ENCODE results near the gene NAPSA. TPM values are rescaled to one million over a fixed set of nuclear protein-coding genes. Genes with fewer than 3 reads are reported as not detected.

Gene NAPSA
- total RNA-seq, 2 donors from 2014 or later, result 1.8 to 2.3 TPM

DNA sequence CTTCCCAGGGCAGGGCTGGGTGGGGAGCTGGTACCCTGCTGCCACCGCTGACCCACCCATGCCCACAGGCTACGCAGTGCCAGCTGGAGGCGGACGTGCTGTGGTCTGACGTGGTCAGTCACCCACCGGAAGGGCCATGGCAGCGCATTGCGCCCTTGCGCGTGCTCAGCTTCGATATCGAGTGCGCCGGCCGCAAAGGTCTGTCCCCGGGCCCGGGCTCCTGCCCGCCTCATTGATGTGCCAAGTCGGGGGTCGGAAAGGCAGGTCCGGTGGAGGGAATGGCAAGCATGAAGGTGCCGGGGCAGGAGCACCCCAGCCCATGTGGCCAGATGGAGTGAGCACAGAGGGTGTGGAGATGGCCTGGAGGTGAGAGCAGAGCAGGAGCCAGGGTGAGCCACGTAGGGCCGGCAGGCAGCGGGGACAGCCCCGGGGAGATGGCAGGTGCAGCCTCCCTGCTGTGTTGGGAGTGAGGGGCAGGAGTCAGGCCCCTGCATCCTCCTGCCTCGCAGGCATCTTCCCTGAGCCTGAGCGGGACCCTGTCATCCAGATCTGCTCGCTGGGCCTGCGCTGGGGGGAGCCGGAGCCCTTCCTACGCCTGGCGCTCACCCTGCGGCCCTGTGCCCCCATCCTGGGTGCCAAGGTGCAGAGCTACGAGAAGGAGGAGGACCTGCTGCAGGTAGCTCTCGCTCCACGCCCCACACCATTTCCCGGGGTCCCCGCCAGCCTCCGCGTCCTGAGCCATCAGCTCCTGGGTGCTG, 37.3 kb upstream of the NAPSA start:
- intact Hi-C loops (cut with DNase I), result no loop called here
- Histone ChIP-seq H3K9me3 (no peaks in the 10 kb centered on the region), H3K4me1 (no peaks in the 10 kb centered on the region), H3K27ac (no peak overlapping the region), H3K27me3 (no peaks in the 10 kb centered on the region), H3K36me3 (replicated peaks in 1 of 2; ENCODE audit: insufficient read depth in 1 of 2, low read depth in 2 of 2) (no peaks in the 10 kb centered on the region), H3K4me3 (no peak overlapping the region)
- 93 to 96% methylated on average over 8 to 40 of the region's 41 CpGs for WGBS, 2 donors
- DNase-seq (no peak), ATAC-seq (peak; percentile 33)
- TF ChIP-seq, protein P1, sequence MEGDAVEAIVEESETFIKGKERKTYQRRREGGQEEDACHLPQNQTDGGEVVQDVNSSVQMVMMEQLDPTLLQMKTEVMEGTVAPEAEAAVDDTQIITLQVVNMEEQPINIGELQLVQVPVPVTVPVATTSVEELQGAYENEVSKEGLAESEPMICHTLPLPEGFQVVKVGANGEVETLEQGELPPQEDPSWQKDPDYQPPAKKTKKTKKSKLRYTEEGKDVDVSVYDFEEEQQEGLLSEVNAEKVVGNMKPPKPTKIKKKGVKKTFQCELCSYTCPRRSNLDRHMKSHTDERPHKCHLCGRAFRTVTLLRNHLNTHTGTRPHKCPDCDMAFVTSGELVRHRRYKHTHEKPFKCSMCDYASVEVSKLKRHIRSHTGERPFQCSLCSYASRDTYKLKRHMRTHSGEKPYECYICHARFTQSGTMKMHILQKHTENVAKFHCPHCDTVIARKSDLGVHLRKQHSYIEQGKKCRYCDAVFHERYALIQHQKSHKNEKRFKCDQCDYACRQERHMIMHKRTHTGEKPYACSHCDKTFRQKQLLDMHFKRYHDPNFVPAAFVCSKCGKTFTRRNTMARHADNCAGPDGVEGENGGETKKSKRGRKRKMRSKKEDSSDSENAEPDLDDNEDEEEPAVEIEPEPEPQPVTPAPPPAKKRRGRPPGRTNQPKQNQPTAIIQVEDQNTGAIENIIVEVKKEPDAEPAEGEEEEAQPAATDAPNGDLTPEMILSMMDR (IDR thresholded peaks at IDR 0.05), result no peak
- TF ChIP-seq POLR2A (IDR thresholded peaks at IDR 0.05), result no peak

GRCh38 chr19:50401605-50402450, 36.4 kb upstream of the NAPSA start:
- intact Hi-C loops (cut with DNase I), result no loop called here

GRCh38 chr19:50399368-50399745, 33.9 kb upstream of the NAPSA start:
- no peak overlapping the region for H3K4me3 ChIP-seq
- H3K9me3 ChIP-seq, result no peaks in the 10 kb centered on the region
- intact Hi-C loops (cut with DNase I), result no loop called here
- H3K4me1 ChIP-seq, result no peaks in the 10 kb centered on the region
- ATAC-seq, result no peak
- H3K27ac ChIP-seq, result no peak overlapping the region
- H3K27me3 ChIP-seq, result no peaks in the 10 kb centered on the region
- TF ChIP-seq, protein P1 (IDR thresholded peaks at IDR 0.05), result no peak
- no peak for TF ChIP-seq POLR2A (IDR thresholded peaks at IDR 0.05)
- no peaks in the 10 kb centered on the region for H3K36me3 ChIP-seq (replicated peaks in 1 of 2; ENCODE audit: insufficient read depth in 1 of 2, low read depth in 2 of 2)
- WGBS, 2 donors, result 93 to 95% methylated on average over 3 to 10 of the region's 10 CpGs
- DNase-seq, result no peak

More at GRCh38 chr19:50401605-50402450, 36.4 kb upstream of the NAPSA start:
- H3K27me3 ChIP-seq, result no peaks in the 10 kb centered on the region
- no peaks in the 10 kb centered on the region for H3K9me3 ChIP-seq
- ATAC-seq (no peak), DNase-seq (no peak)
- no peak for TF ChIP-seq POLR2A (IDR thresholded peaks at IDR 0.05)
- TF ChIP-seq, protein P1 (IDR thresholded peaks at IDR 0.05), result no peak
- no peaks in the 10 kb centered on the region for H3K4me1 ChIP-seq
- no peak overlapping the region for H3K27ac ChIP-seq
- no peaks in the 10 kb centered on the region for H3K36me3 ChIP-seq (replicated peaks in 1 of 2; ENCODE audit: insufficient read depth in 1 of 2, low read depth in 2 of 2)
- H3K4me3 ChIP-seq, result no peak overlapping the region
- 94 to 95% methylated on average over 21 to 46 of the region's 48 CpGs for WGBS, 2 donors

GRCh38 chr19:50398675-50399367, 33.4 kb upstream of the NAPSA start:
- ATAC-seq, result no peak
- no peaks in the 10 kb centered on the region for H3K36me3 ChIP-seq (replicated peaks in 1 of 2; ENCODE audit: insufficient read depth in 1 of 2, low read depth in 2 of 2)
- TF ChIP-seq POLR2A (IDR thresholded peaks at IDR 0.05), result no peak
- TF ChIP-seq, protein P1 (IDR thresholded peaks at IDR 0.05), result no peak
- WGBS, 2 donors, result 91 to 92% methylated on average over 13 of the region's 13 CpGs
- H3K27ac ChIP-seq, result no peak overlapping the region
- no peak for DNase-seq
- H3K4me3 ChIP-seq, result no peak overlapping the region
- intact Hi-C loops (cut with DNase I), result no loop called here
- no peaks in the 10 kb centered on the region for H3K4me1 ChIP-seq
- H3K27me3 ChIP-seq, result no peaks in the 10 kb centered on the region
- no peaks in the 10 kb centered on the region for H3K9me3 ChIP-seq
